GM12878 (cell line): ENCODE results near the gene ARR3. TPM values are rescaled to one million over a fixed set of nuclear protein-coding genes. Genes with fewer than 3 reads are reported as not detected.

Experiments
- ATAC-seq: fragments of 200-7000 bp; cut with Tn5 transposase; 3 replicates; pipeline ENCODE4 v1.9.1; 2020; ENCODE audit warnings: mild to moderate bottlenecking, moderate library complexity
- BruUV-seq: library from RNA; stranded (reverse); fragments of 400-500 nt; replicated peaks from 2 replicates; lab custom pipeline; 2021; lab: Mats Ljungman, UMichigan
- CTCF ChIA-PET: fragments of 300-600 bp; sonication (Branson Sonifier 250); formaldehyde crosslinking; extraction: SDS; loops from one replicate; lab custom pipeline; 2021; ENCODE audit warnings: inconsistent platforms; lab: Yijun Ruan, JAX
- POLR2A ChIA-PET: fragments of 350-600 bp; formaldehyde crosslinking; extraction: SDS; loops from one replicate; lab custom pipeline; 2021; ENCODE audit warnings: inconsistent platforms; lab: Charles Lee
- RAD21 ChIA-PET: fragments of 300-600 bp; sonication (Branson Sonifier 250); formaldehyde crosslinking; loops from one replicate; lab custom pipeline; 2023; ENCODE audit warnings: antibody characterized with exemption; ENCODE audit not compliant: unreplicated experiment; lab: Charles Lee
- SMC1A ChIA-PET: fragments of 300-600 bp; sonication (Branson Sonifier 250); formaldehyde crosslinking; loops from one replicate; lab custom pipeline; 2023; ENCODE audit not compliant: unreplicated experiment, uncharacterized antibody; lab: Charles Lee
- DNase-seq: peaks from one replicate; pipeline ENCODE4 v3.0.0-alpha.2; 2011; ENCODE audit warnings: low read depth, low spot score
- FAIRE-seq: peaks from 3 replicates; lab custom pipeline; 2011; peaks lifted over from hg19 to GRCh38; lab: Jason Lieb, UNC
- H2AFZ ChIP-seq: 2 replicates; pipeline ENCODE4 v1.6.0; 2011; ENCODE audit warnings: low read depth, low read length, control low read depth; ENCODE audit not compliant: control insufficient read depth
- H3K27ac ChIP-seq: 2 replicates; pipeline ENCODE4 v1.5.1; 2011; ENCODE audit warnings: control low read depth; ENCODE audit not compliant: control insufficient read depth, insufficient read depth
- H3K27me3 ChIP-seq, 2 experiments: replicated peaks in 1 of 2; 2 replicates each; pipeline versions ENCODE4 v1.6.0 to v1.6.1; 2011; ENCODE audit warnings: low read length in 1 of 2; ENCODE audit not compliant: control insufficient read depth in 2 of 2, insufficient read depth in 2 of 2
- H3K36me3 ChIP-seq, 2 experiments: 2 replicates each; pipeline ENCODE4 v1.5.1; 2011; ENCODE audit warnings: low read length in 1 of 2; ENCODE audit not compliant: control insufficient read depth in 2 of 2, insufficient read depth in 2 of 2
- H3K4me1 ChIP-seq: 2 replicates; pipeline ENCODE4 v1.6.1; 2011; ENCODE audit warnings: mild to moderate bottlenecking, low read length, moderate library complexity, mixed read lengths; ENCODE audit not compliant: control insufficient read depth, insufficient read depth
- H3K4me2 ChIP-seq: 2 replicates; pipeline ENCODE4 v1.6.0; 2011; ENCODE audit warnings: control low read depth; ENCODE audit not compliant: control insufficient read depth, insufficient read depth
- H3K4me3 ChIP-seq: fragments of 200-600 bp; sonication (generic); 2 replicates; pipeline ENCODE4 v1.5.1; 2016
- H3K79me2 ChIP-seq: 2 replicates; pipeline ENCODE4 v1.6.0; 2011; ENCODE audit warnings: low read length; ENCODE audit not compliant: control insufficient read depth, insufficient read depth
- H3K9ac ChIP-seq: 2 replicates; pipeline ENCODE4 v1.8.0; 2011; ENCODE audit warnings: low read length, control low read depth, mixed read lengths; ENCODE audit not compliant: control insufficient read depth, insufficient read depth
- H3K9me3 ChIP-seq: replicated peaks from 3 replicates; pipeline ENCODE4 v1.5.1; 2011; ENCODE audit warnings: mild to moderate bottlenecking, low read length; ENCODE audit not compliant: control insufficient read depth, insufficient read depth
- H4K20me1 ChIP-seq: 2 replicates; pipeline ENCODE4 v1.6.0; 2011; ENCODE audit not compliant: control insufficient read depth, insufficient read depth
- ATF3 ChIP-seq: IDR thresholded peaks from 2 replicates; pipeline ENCODE4 v1.6.1; 2011; ENCODE audit warnings: low read depth, mild to moderate bottlenecking, low read length, moderate library complexity, borderline replicate concordance; ENCODE audit errors: extremely low read depth
- ESRRA ChIP-seq: IDR thresholded peaks from 2 replicates; pipeline ENCODE4 v1.6.1; 2012; ENCODE audit warnings: mild to moderate bottlenecking, low read length, improper control_type of control experiment
- JUNB ChIP-seq: IDR thresholded peaks from 2 replicates; pipeline ENCODE4 v1.6.1; 2016; ENCODE audit warnings: antibody characterized with exemption, mild to moderate bottlenecking
- NBN ChIP-seq: fragments of 450-650 bp; IDR thresholded peaks from 2 replicates; pipeline ENCODE4 v1.6.1; 2016
- RAD51 ChIP-seq: fragments of 450-650 bp; IDR thresholded peaks from 2 replicates; pipeline ENCODE4 v1.6.1; 2016; ENCODE audit warnings: moderate library complexity, mild to moderate bottlenecking, inconsistent platforms
- RUNX3 ChIP-seq: IDR thresholded peaks from 2 replicates; pipeline ENCODE4 v1.6.1; 2012; ENCODE audit warnings: low read length, inconsistent platforms
- SREBF1 ChIP-seq: IDR thresholded peaks from 2 replicates; pipeline ENCODE4 v1.6.1; 2012; ENCODE audit warnings: mild to moderate bottlenecking, low read length
- ZBED1 ChIP-seq: IDR thresholded peaks from 2 replicates; pipeline ENCODE4 v1.6.1; 2016; ENCODE audit warnings: borderline replicate concordance
- WGBS: methylation state at CpG from one replicate; pipeline ENCODE4 v1.1.6; 2016; ENCODE audit warnings: low lambda C conversion rate; ENCODE audit not compliant: insufficient replicate concordance, insufficient coverage; ENCODE audit errors: missing lambda C conversion rate; 5-methylcytosine and 5-hydroxymethylcytosine counted together
- in situ Hi-C: fragments of 300-500 bp; cut with MboI; formaldehyde crosslinking; loops from 9 replicates; pipeline ENCODE4 v1.14.3; 2018; ENCODE audit warnings: mixed read lengths
- intact Hi-C: fragments of 100-400 bp; cut with micrococcal nuclease; formaldehyde crosslinking; loops from one replicate; pipeline ENCODE4 v1.14.2; 2022; ENCODE audit not compliant: unreplicated experiment
- polyA plus RNA-seq, 11 experiments: library from polyadenylated mRNA; depleted of rRNA in 4 of 11; unstranded in 6 of 11; stranded (reverse) in 5 of 11; fragments of >200 nt; fragmentation: Nextera tagmentation in 4 of 11; fragmentation: Illumina TruSeq in 1 of 11; extraction: Ambion mirVana in 4 of 11; extraction: Trizol in 1 of 11; gene quantifications; 1 replicate in 1 of 11; 2 replicates in 10 of 11; pipeline versions ENCODE4 v1.2.1 to v1.2.3, GENCODE V29; 2011 to 2016; ENCODE audit warnings: inconsistent platforms in 2 of 11, missing spikeins in 2 of 11, low read depth in 1 of 11
- total RNA-seq, 4 experiments: library from RNA; depleted of rRNA in 3 of 4; stranded (reverse); fragments of >200 nt in 3 of 4; fragmentation: Illumina TruSeq in 1 of 4; extraction: Trizol in 1 of 4; gene quantifications; 2 replicates each; pipeline versions ENCODE4 v1.2.1 to v1.2.3, GENCODE V29; 2013 to 2021

ARR3 gene
- total and polyA plus RNA-seq, 10 of the 15 experiments (the other 5 are each of a cell fraction or from before 2014, with no cell fraction given) = not detected

GRCh38 chrX:70252491-70252890, 15.6 kb upstream of the ARR3 start:
- 31% methylated on average over 2 of the region's 2 CpGs for WGBS
- SMC1A ChIA-PET = interaction anchor here (1.8 kb wide), 1 partner anchor 10 kb away, joined by 4 read pairs; no protein-coding TSS in a partner anchor

DNA sequence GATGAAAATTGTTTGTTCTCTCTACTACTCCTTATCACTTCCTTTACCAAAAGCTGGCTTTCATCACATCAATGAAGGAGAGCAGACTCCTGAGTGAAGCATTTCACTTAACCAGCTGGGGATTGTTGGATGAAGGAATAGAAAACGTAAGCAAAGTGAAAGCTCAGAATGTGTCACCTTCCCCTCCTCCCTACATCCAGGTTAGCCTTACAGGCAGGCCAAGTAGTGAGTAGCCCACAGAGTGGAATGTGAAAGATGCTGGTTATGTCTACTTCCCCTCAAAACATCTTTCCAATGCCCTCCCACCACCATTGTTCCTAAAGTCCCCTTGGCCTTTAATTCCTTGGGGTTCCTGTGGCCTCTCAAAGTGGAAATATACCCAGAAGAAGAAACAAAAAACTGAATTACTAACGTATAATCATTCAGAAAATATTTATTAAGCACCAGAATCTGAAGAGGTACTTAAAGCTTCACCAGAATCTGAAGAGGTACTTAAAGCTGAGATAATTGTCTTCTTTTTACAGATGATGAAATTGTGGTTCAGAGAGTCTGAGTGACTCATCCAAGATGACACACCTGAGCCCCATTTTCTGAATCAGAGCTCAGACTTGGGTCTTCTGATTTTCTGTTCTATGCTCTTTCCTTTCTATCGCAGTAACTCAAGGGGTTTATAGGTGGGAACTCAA, 14.6 kb upstream of the ARR3 start:
- H3K9ac ChIP-seq = no peak overlapping the region
- no peaks in the 10 kb centered on the region for H3K4me1 ChIP-seq
- no peaks in the 10 kb centered on the region for H4K20me1 ChIP-seq
- no peaks in the 10 kb centered on the region for H3K27me3 ChIP-seq
- no peak overlapping the region for H3K4me2 ChIP-seq
- H3K36me3 ChIP-seq = no peaks in the 10 kb centered on the region
- no peaks in the 10 kb centered on the region for H3K79me2 ChIP-seq
- H3K4me3 ChIP-seq = no peak overlapping the region
- H2AFZ ChIP-seq = no peak overlapping the region
- intact Hi-C loops (no loop called here), in situ Hi-C loops (no loop called here)
- ChIA-PET POLR2A (no interaction called here), RAD21 (no interaction called here), SMC1A (interaction anchor here (1.8 kb wide), 1 partner anchor 9 kb away, joined by 4 read pairs; no protein-coding TSS in a partner anchor), CTCF (interaction anchor here (1.3 kb wide), 1 partner anchor 24 kb away, joined by 3 read pairs; no protein-coding TSS in a partner anchor)
- TF ChIP-seq ATF3 = no peak
- TF ChIP-seq ESRRA = no peak
- TF ChIP-seq NBN = no peak
- 0 out of 2 replicates have a peak, but pooled peaks have one; percentile 19 for TF ChIP-seq JUNB
- no peak for TF ChIP-seq ZBED1
- ATAC-seq (no peak), FAIRE-seq (no peak), DNase-seq (no peak)
- WGBS = 14% methylated on average over 3 of the region's 3 CpGs
- H3K9me3 ChIP-seq = no peaks in the 10 kb centered on the region
- no TSS peak for BruUV-seq
- H3K27ac ChIP-seq = no peak overlapping the region

More at GRCh38 chrX:70252491-70252890, 15.6 kb upstream of the ARR3 start:
- DNase-seq (no peak), ATAC-seq (no peak), FAIRE-seq (no peak)
- intact Hi-C loops = no loop called here
- H4K20me1 ChIP-seq = no peaks in the 10 kb centered on the region
- H3K4me3 ChIP-seq = no peak overlapping the region
- ChIA-PET POLR2A (no interaction called here), RAD21 (no interaction called here), CTCF (interaction anchor here (1.0 to 1.3 kb wide), 2 partner anchors 23 to 154 kb away, joined by 3 read pairs; no protein-coding TSS in a partner anchor)
- TF ChIP-seq RAD51 = no peak
- TF ChIP-seq SREBF1 = no peak
- TF ChIP-seq RUNX3 = no peak
- in situ Hi-C loops = no loop called here
- H3K79me2 ChIP-seq = no peaks in the 10 kb centered on the region
- H2AFZ ChIP-seq = no peak overlapping the region
- no peak overlapping the region for H3K9ac ChIP-seq
- no TSS peak for BruUV-seq
- H3K27me3 ChIP-seq = no peaks in the 10 kb centered on the region
- no peak overlapping the region for H3K4me2 ChIP-seq
- no peaks in the 10 kb centered on the region for H3K36me3 ChIP-seq
- no peak overlapping the region for H3K27ac ChIP-seq
- no peaks in the 10 kb centered on the region for H3K4me1 ChIP-seq
- no peaks in the 10 kb centered on the region for H3K9me3 ChIP-seq
